ENCODE results near the gene NRN1L. TPM values are rescaled to one million over a fixed set of nuclear protein-coding genes. Genes with fewer than 3 reads are reported as not detected.

The NRN1L gene
- total and polyA plus RNA-seq, 2 donors (not counting 1 experiment from before 2014, with no cell fraction given): 0.10 to 0.17 TPM

DNA sequence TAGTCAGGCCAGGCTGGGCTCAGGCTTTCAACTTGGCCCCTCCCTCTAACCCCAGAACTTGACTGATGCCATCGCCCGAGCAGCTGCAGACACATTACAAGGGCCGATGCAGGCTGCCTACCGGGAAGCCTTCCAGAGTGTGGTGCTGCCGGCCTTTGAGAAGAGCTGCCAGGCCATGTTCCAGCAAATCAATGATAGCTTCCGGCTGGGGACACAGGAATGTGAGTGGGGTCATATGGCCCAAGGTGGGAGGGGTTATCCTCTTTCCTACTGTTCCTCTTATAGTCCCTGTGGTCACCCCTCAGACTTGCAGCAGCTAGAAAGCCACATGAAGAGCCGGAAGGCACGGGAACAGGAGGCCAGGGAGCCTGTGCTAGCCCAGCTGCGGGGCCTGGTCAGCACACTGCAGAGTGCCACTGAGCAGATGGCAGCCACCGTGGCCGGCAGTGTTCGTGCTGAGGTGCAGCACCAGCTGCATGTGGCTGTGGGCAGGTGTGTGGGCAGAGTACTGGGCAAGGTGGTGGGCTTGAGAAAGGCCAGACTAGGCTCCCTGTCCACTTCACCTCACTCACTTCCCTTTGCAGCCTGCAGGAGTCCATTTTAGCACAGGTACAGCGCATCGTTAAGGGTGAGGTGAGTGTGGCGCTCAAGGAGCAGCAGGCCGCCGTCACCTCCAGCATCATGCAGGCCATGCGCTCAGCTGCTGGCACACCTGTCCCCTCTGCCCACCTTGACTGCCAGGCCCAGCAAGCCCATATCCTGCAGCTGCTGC lies 2.1 kb upstream of the NRN1L start:
- no peak overlapping the region for H3K4me2 ChIP-seq (ENCODE audit: extremely low read depth, insufficient read depth, low read length)
- H4K20me1 ChIP-seq (ENCODE audit: control insufficient read depth, extremely low read depth, insufficient read depth, low read length): peaks cover 4% of the 10 kb centered on the region
- H3K9ac ChIP-seq (ENCODE audit: insufficient read depth, low read length): no peak overlapping the region
- H3K27ac ChIP-seq (ENCODE audit: insufficient read depth, low read length): no peak overlapping the region
- TF ChIP-seq, protein P1, sequence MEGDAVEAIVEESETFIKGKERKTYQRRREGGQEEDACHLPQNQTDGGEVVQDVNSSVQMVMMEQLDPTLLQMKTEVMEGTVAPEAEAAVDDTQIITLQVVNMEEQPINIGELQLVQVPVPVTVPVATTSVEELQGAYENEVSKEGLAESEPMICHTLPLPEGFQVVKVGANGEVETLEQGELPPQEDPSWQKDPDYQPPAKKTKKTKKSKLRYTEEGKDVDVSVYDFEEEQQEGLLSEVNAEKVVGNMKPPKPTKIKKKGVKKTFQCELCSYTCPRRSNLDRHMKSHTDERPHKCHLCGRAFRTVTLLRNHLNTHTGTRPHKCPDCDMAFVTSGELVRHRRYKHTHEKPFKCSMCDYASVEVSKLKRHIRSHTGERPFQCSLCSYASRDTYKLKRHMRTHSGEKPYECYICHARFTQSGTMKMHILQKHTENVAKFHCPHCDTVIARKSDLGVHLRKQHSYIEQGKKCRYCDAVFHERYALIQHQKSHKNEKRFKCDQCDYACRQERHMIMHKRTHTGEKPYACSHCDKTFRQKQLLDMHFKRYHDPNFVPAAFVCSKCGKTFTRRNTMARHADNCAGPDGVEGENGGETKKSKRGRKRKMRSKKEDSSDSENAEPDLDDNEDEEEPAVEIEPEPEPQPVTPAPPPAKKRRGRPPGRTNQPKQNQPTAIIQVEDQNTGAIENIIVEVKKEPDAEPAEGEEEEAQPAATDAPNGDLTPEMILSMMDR (conservative IDR thresholded peaks at IDR 0.05 in 1 of 2, IDR thresholded peaks at IDR 0.05 in 1 of 2; ENCODE audit: low read depth in 1 of 2, low read length in 2 of 2): no peak
- TF ChIP-seq EZH2 (IDR thresholded peaks at IDR 0.05; ENCODE audit: low read length, missing control alignments): no peak
- DNase-seq (ENCODE audit: low read depth in 2 of 2): peak in 1 of 2 donors; percentile 29
- H3K4me3 ChIP-seq (replicated peaks in 1 of 4; ENCODE audit: control extremely low read depth in 1 of 4, insufficient read depth in 1 of 4, low read depth in 3 of 4, low read length in 4 of 4): no peak overlapping the region
- peaks cover 6% of the 10 kb centered on the region for H3K4me1 ChIP-seq (ENCODE audit: control insufficient read depth, extremely low read depth, insufficient read depth, low read length)
- peaks cover 52% of the 10 kb centered on the region for H3K36me3 ChIP-seq (ENCODE audit: control insufficient read depth, insufficient read depth, low read length)
- no peaks in the 10 kb centered on the region for H3K9me3 ChIP-seq (ENCODE audit: control insufficient read depth, insufficient read depth, low read depth, low read length)
- no peaks in the 10 kb centered on the region for H3K79me2 ChIP-seq (ENCODE audit: control insufficient read depth, insufficient read depth, low read length)
- no peaks in the 10 kb centered on the region for H3K27me3 ChIP-seq (ENCODE audit: control insufficient read depth, insufficient read depth, low read length)
- no peak overlapping the region for H2AFZ ChIP-seq (ENCODE audit: low read length)

DNA sequence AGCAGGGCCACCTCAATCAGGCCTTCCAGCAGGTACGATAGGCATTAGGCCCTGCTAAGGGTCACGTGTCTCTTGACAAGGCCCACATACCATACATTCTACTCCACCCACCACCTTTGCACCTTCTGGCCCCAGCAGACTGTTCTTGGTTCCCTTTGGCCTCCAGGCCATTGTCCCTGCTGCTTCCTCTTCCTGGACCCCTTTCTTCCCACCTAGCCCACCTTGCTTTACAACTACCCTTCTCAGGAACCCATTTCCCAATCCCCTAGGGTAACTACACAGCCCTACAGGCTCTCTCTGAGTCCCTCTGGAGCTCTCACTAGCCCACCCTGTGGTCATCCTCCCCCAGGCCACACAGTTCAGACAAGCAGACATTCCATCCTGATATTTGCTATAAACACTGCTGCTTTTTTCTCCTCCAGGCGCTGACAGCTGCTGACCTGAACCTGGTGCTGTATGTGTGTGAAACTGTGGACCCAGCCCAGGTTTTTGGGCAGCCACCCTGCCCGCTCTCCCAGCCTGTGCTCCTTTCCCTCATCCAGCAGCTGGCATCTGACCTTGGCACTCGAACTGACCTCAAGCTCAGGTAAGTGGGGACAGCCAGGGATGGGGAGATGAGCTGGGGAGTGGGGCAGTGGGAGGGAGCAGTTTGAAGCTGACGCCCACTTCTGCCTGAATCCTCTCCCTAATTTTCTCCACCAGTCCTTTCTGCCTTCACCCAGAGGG lies 1.4 kb upstream of the NRN1L start:
- Histone ChIP-seq H3K27ac (ENCODE audit: insufficient read depth, low read length) (no peak overlapping the region), H3K4me2 (ENCODE audit: extremely low read depth, insufficient read depth, low read length) (no peak overlapping the region), H4K20me1 (ENCODE audit: control insufficient read depth, extremely low read depth, insufficient read depth, low read length) (peaks cover 4% of the 10 kb centered on the region), H3K9ac (ENCODE audit: insufficient read depth, low read length) (no peak overlapping the region), H3K4me3 (replicated peaks in 1 of 4; ENCODE audit: control extremely low read depth in 1 of 4, insufficient read depth in 1 of 4, low read depth in 3 of 4, low read length in 4 of 4) (no peak overlapping the region), H3K79me2 (ENCODE audit: control insufficient read depth, insufficient read depth, low read length) (no peaks in the 10 kb centered on the region), H3K4me1 (ENCODE audit: control insufficient read depth, extremely low read depth, insufficient read depth, low read length) (peaks cover 6% of the 10 kb centered on the region), H2AFZ (ENCODE audit: low read length) (no peak overlapping the region), H3K36me3 (ENCODE audit: control insufficient read depth, insufficient read depth, low read length) (peaks cover 46% of the 10 kb centered on the region), H3K27me3 (ENCODE audit: control insufficient read depth, insufficient read depth, low read length) (no peaks in the 10 kb centered on the region), H3K9me3 (ENCODE audit: control insufficient read depth, insufficient read depth, low read depth, low read length) (no peaks in the 10 kb centered on the region)
- no peak for DNase-seq (ENCODE audit: low read depth in 2 of 2)
- TF ChIP-seq, protein P1 (conservative IDR thresholded peaks at IDR 0.05 in 1 of 2, IDR thresholded peaks at IDR 0.05 in 1 of 2; ENCODE audit: low read depth in 1 of 2, low read length in 2 of 2): no peak
- no peak for TF ChIP-seq EZH2 (IDR thresholded peaks at IDR 0.05; ENCODE audit: low read length, missing control alignments)

DNA sequence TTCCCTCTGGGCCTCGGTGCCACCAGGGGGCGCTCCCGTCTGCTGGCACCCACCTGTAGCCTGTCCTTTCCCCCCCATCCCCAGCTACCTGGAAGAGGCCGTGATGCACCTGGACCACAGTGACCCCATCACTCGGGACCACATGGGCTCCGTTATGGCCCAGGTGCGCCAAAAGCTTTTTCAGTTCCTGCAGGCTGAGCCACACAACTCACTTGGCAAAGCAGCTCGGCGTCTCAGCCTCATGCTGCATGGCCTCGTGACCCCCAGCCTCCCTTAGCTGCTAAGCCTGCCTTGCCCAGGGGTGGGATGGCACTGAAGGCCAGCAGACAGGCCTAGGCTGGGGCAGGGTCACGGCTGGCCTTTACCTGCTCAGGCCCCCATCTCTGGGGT lies 818 bp upstream of the NRN1L start:
- peaks cover 43% of the 10 kb centered on the region for H3K36me3 ChIP-seq (ENCODE audit: control insufficient read depth, insufficient read depth, low read length)
- H4K20me1 ChIP-seq (ENCODE audit: control insufficient read depth, extremely low read depth, insufficient read depth, low read length): peaks cover 4% of the 10 kb centered on the region
- no peak overlapping the region for H3K4me2 ChIP-seq (ENCODE audit: extremely low read depth, insufficient read depth, low read length)
- no peak overlapping the region for H3K27ac ChIP-seq (ENCODE audit: insufficient read depth, low read length)
- peak; percentile 29 to 44 for DNase-seq (ENCODE audit: low read depth in 2 of 2)
- H3K9ac ChIP-seq (ENCODE audit: insufficient read depth, low read length): no peak overlapping the region
- no peaks in the 10 kb centered on the region for H3K9me3 ChIP-seq (ENCODE audit: control insufficient read depth, insufficient read depth, low read depth, low read length)
- no peak overlapping the region for H2AFZ ChIP-seq (ENCODE audit: low read length)
- H3K27me3 ChIP-seq (ENCODE audit: control insufficient read depth, insufficient read depth, low read length): no peaks in the 10 kb centered on the region
- H3K79me2 ChIP-seq (ENCODE audit: control insufficient read depth, insufficient read depth, low read length): no peaks in the 10 kb centered on the region
- H3K4me3 ChIP-seq (replicated peaks in 1 of 4; ENCODE audit: control extremely low read depth in 1 of 4, insufficient read depth in 1 of 4, low read depth in 3 of 4, low read length in 4 of 4): no peak overlapping the region
- H3K4me1 ChIP-seq (ENCODE audit: control insufficient read depth, extremely low read depth, insufficient read depth, low read length): peaks cover 6% of the 10 kb centered on the region
- TF ChIP-seq, protein P1 (conservative IDR thresholded peaks at IDR 0.05 in 1 of 2, IDR thresholded peaks at IDR 0.05 in 1 of 2; ENCODE audit: low read depth in 1 of 2, low read length in 2 of 2): peak; percentile 67 to 77
- no peak for TF ChIP-seq EZH2 (IDR thresholded peaks at IDR 0.05; ENCODE audit: low read length, missing control alignments)
